SK-N-MC (cell line): ENCODE measurements around the gene C12orf60.

ENCODE experiments used
- EZH2 ChIP-seq: fragments of 200-600 bp; sonication (generic); IDR thresholded peaks from one replicate; pipeline ENCODE4 v1.6.1; 2017; ENCODE audit warnings: antibody characterized with exemption
- FOXP2 ChIP-seq: optimal IDR thresholded peaks from 2 replicates; pipeline ENCODE3; 2011; ENCODE audit warnings: mild to moderate bottlenecking, moderate library complexity; ENCODE audit not compliant: insufficient read depth; ENCODE audit errors: extremely low read length, control extremely low read depth
- POLR2AphosphoS5 ChIP-seq: IDR thresholded peaks from 2 replicates; pipeline ENCODE4 v1.6.1; 2012; ENCODE audit warnings: mild to moderate bottlenecking, low read depth, low read length, borderline replicate concordance

- TF ChIP-seq POLR2AphosphoS5 (no peak), EZH2 (no peak), FOXP2 (no peak)
Observed at GRCh38 chr12:14777271-14777670, 26.2 kb upstream of the C12orf60 start.
